B cell (primary cell): ENCODE results near the gene FOXO1.

Experiments
- CTCF ChIP-seq: fragments of 200-600 bp; IDR thresholded peaks from one replicate; pipeline ENCODE4 v1.8.0; 2022; ENCODE audit warnings: antibody characterized with exemption, mild to moderate bottlenecking
- EZH2 ChIP-seq: IDR thresholded peaks from 2 replicates; pipeline ENCODE4 v1.6.1; 2012; ENCODE audit warnings: borderline replicate concordance, low read depth, mild to moderate bottlenecking, moderate library complexity, low read length; ENCODE audit not compliant: insufficient read depth, poor library complexity, severe bottlenecking

GRCh38 chr13:40537146-40537895 lies 129.1 kb downstream of the FOXO1 start:
- TF ChIP-seq CTCF (no peak), EZH2 (no peak)
